Measurements from ENCODE around the gene GLRA2. TPM values are rescaled to one million over a fixed set of nuclear protein-coding genes. Genes with fewer than 3 reads are reported as not detected.

The GLRA2 gene
- polyA plus RNA-seq, 1 of the 3 experiments (the other 2 are of a cell fraction), result not detected

DNA sequence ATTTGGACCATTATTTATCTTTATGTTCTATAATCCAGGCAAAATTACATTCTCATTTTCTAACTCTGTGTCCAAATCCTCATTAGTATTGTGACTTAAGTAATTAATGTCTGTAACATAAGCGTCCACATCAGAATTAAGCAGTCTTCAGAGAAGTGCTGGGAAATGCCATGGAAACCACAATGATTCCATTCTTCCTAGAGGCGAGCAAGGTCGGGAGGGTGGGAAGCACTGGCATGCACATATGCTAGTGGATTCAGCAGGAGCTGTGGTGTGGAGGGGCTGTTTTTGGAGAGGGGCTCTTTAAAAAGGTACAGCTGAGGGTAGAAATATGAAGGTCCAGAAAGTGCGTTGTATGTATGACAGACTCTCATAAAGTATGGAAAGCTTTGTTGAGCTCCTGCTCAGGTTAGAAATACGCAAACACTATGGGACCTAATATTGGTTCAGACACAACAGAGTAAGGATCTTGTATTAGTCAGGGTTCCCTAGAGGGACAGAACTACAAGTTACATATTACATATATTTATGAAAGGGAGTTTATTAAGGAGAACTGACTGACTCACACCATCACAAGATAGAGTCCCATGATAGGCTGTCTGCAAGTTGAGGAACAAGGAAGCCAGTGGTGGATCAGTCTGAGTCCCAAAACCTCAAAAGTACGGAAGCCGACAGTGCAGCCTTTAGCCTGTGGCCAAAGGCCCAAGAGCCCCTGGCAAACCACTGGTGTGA is 61.5 kb downstream of the GLRA2 start:
- Histone ChIP-seq H3K9me3 (no peaks in the 10 kb centered on the region), H3K4me3 (ENCODE audit: low read depth in 2 of 2, low read length in 1 of 2) (no peak overlapping the region), H4K20me1 (ENCODE audit: insufficient read depth) (no peaks in the 10 kb centered on the region), H3K27ac (ENCODE audit: low read depth in 2 of 2, low read length in 1 of 2) (no peak overlapping the region), H2AFZ (ENCODE audit: low read depth) (no peak overlapping the region), H3K9me2 (no peaks in the 10 kb centered on the region), H3K4me2 (no peak overlapping the region), H3F3A (replicated peaks; ENCODE audit: insufficient read depth) (no peaks in the 10 kb centered on the region), H3K27me3 (ENCODE audit: insufficient read depth) (no peaks in the 10 kb centered on the region), H3K36me3 (replicated peaks in 1 of 2; ENCODE audit: control insufficient read depth in 1 of 2, insufficient read depth in 2 of 2, low read length in 1 of 2) (no peaks in the 10 kb centered on the region), H3K9ac (no peak overlapping the region), H3K79me2 (ENCODE audit: insufficient read depth) (no peaks in the 10 kb centered on the region), H3K4me1 (ENCODE audit: control insufficient read depth in 1 of 2, insufficient read depth in 2 of 2, low read depth in 1 of 2, low read length in 1 of 2) (no peaks in the 10 kb centered on the region)
- ChIA-PET POLR2A (no interaction called here), CTCF (no interaction called here)
- no peak for DNase-seq
- TF ChIP-seq CHD2 (IDR thresholded peaks at IDR 0.05; ENCODE audit: low read length, partially characterized antibody) (no peak), TCF12 (IDR thresholded peaks at IDR 0.05) (no peak), RFX5 (IDR thresholded peaks at IDR 0.05; ENCODE audit: low read length) (no peak), FOXJ3 (CRISPR knock-in tag; IDR thresholded peaks at IDR 0.05) (no peak), GATA2 (CRISPR knock-in tag; IDR thresholded peaks at IDR 0.05) (no peak), JUND (IDR thresholded peaks at IDR 0.05) (no peak), RXRA (IDR thresholded peaks at IDR 0.05; ENCODE audit: borderline replicate concordance, low read depth) (no peak), EZH2phosphoT487 (IDR thresholded peaks at IDR 0.05; ENCODE audit: borderline replicate concordance, low read depth) (no peak), FOSL2 (IDR thresholded peaks at IDR 0.05; ENCODE audit: borderline replicate concordance, low read depth) (no peak), ELF1 (IDR thresholded peaks at IDR 0.05) (no peak), RCOR1 (IDR thresholded peaks at IDR 0.05; ENCODE audit: low read length) (no peak), YY1 (IDR thresholded peaks at IDR 0.05; ENCODE audit: low read depth) (no peak), POLR2AphosphoS5 (IDR thresholded peaks at IDR 0.05; ENCODE audit: low read depth, low read length) (no peak), EP300 (IDR thresholded peaks at IDR 0.05; ENCODE audit: borderline replicate concordance in 1 of 2, low read depth in 1 of 2, low read length in 1 of 2) (no peak), NRF1 (IDR thresholded peaks at IDR 0.05; ENCODE audit: low read depth, low read length) (no peak), MXI1 (IDR thresholded peaks at IDR 0.05; ENCODE audit: low read depth, low read length) (no peak)
- TF ChIP-seq, protein P1, sequence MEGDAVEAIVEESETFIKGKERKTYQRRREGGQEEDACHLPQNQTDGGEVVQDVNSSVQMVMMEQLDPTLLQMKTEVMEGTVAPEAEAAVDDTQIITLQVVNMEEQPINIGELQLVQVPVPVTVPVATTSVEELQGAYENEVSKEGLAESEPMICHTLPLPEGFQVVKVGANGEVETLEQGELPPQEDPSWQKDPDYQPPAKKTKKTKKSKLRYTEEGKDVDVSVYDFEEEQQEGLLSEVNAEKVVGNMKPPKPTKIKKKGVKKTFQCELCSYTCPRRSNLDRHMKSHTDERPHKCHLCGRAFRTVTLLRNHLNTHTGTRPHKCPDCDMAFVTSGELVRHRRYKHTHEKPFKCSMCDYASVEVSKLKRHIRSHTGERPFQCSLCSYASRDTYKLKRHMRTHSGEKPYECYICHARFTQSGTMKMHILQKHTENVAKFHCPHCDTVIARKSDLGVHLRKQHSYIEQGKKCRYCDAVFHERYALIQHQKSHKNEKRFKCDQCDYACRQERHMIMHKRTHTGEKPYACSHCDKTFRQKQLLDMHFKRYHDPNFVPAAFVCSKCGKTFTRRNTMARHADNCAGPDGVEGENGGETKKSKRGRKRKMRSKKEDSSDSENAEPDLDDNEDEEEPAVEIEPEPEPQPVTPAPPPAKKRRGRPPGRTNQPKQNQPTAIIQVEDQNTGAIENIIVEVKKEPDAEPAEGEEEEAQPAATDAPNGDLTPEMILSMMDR (IDR thresholded peaks at IDR 0.05), result no peak
- TF ChIP-seq, protein P2, sequence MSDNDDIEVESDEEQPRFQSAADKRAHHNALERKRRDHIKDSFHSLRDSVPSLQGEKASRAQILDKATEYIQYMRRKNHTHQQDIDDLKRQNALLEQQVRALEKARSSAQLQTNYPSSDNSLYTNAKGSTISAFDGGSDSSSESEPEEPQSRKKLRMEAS (IDR thresholded peaks at IDR 0.05; ENCODE audit: low read depth), result no peak
- TF ChIP-seq, protein P3, sequence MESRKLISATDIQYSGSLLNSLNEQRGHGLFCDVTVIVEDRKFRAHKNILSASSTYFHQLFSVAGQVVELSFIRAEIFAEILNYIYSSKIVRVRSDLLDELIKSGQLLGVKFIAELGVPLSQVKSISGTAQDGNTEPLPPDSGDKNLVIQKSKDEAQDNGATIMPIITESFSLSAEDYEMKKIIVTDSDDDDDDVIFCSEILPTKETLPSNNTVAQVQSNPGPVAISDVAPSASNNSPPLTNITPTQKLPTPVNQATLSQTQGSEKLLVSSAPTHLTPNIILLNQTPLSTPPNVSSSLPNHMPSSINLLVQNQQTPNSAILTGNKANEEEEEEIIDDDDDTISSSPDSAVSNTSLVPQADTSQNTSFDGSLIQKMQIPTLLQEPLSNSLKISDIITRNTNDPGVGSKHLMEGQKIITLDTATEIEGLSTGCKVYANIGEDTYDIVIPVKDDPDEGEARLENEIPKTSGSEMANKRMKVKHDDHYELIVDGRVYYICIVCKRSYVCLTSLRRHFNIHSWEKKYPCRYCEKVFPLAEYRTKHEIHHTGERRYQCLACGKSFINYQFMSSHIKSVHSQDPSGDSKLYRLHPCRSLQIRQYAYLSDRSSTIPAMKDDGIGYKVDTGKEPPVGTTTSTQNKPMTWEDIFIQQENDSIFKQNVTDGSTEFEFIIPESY (IDR thresholded peaks at IDR 0.05; ENCODE audit: borderline replicate concordance, low read depth), result no peak
- 8% methylated on average over 7 of the region's 7 CpGs for WGBS (ENCODE audit: low lambda C conversion rate)
